HepG2 (cell line): ENCODE results near the gene HID1. TPM values are rescaled to one million over a fixed set of nuclear protein-coding genes. Genes with fewer than 3 reads are reported as not detected.
A peak's percentile ranks its signal among the peaks of the same experiment; 100 is the strongest.

Experiments used
- ATAC-seq: fragments of 200-7000 bp; cut with Tn5 transposase; 3 replicates; pipeline ENCODE4 v1.9.1; 2020; ENCODE audit warnings: mild to moderate bottlenecking, moderate library complexity
- BruUV-seq: library from RNA; stranded (reverse); fragments of 400-500 nt; replicated peaks from 2 replicates; lab custom pipeline; 2021; lab: Mats Ljungman, UMichigan
- CTCF ChIA-PET: fragments of 300-600 bp; formaldehyde crosslinking; extraction: SDS; loops from one replicate; lab custom pipeline; 2021; ENCODE audit warnings: low total read pairs, inconsistent platforms, low intra/inter-chr PET ratio; lab: Yijun Ruan, JAX
- POLR2A ChIA-PET: fragments of 350-600 bp; sonication (Branson Sonifier 250); formaldehyde crosslinking; loops from one replicate; lab custom pipeline; 2020; ENCODE audit warnings: antibody characterized with exemption, inconsistent platforms; lab: Yijun Ruan, JAX
- DNase-seq: peaks from one replicate; pipeline ENCODE4 v3.0.0-alpha.2; 2015; ENCODE audit warnings: low spot score
- FAIRE-seq: peaks from 3 replicates; lab custom pipeline; 2011; peaks lifted over from hg19 to GRCh38; lab: Jason Lieb, UNC
- H2AFZ ChIP-seq: one replicate; pipeline ENCODE4 v1.6.1; 2011; ENCODE audit warnings: low read length, inconsistent platforms
- H3K27ac ChIP-seq: fragments of 300-600 bp; 3 replicates; pipeline ENCODE4 v1.8.0; 2011; ENCODE audit warnings: mixed run types, mild to moderate bottlenecking, mixed read lengths, low read length, inconsistent platforms; ENCODE audit not compliant: insufficient read depth; ENCODE audit errors: extremely low read length
- H3K27me3 ChIP-seq, 2 experiments: fragments of 200-600 bp in 1 of 2; 2 replicates in 1 of 2; 3 replicates in 1 of 2; pipeline versions ENCODE4 v1.6.0 to v1.8.0; 2011; ENCODE audit warnings: low read length in 2 of 2, mild to moderate bottlenecking in 2 of 2, moderate library complexity in 2 of 2, inconsistent platforms in 1 of 2; ENCODE audit not compliant: insufficient read depth in 2 of 2, control insufficient read depth in 1 of 2
- H3K36me3 ChIP-seq, 2 experiments: fragments of 200-600 bp in 1 of 2; replicated peaks in 1 of 2; 2 replicates in 1 of 2; 3 replicates in 1 of 2; pipeline versions ENCODE4 v1.5.1 to v1.8.0; 2011; ENCODE audit warnings: low read length in 2 of 2, inconsistent platforms in 1 of 2; ENCODE audit not compliant: insufficient read depth in 2 of 2, control insufficient read depth in 1 of 2
- H3K4me1 ChIP-seq: 2 replicates; pipeline ENCODE4 v1.5.1; 2012; ENCODE audit warnings: low read length, inconsistent platforms; ENCODE audit not compliant: insufficient read depth
- H3K4me2 ChIP-seq: 2 replicates; pipeline ENCODE4 v1.6.0; 2011; ENCODE audit warnings: low read depth, low read length, inconsistent platforms
- H3K4me3 ChIP-seq, 3 experiments: fragments of 200-600 bp in 1 of 3; sonication (generic), shearing (Covaris generic) in 1 of 3; replicated peaks in 1 of 3; 2 replicates each; pipeline ENCODE4 v1.5.1; 2011 to 2016; ENCODE audit warnings: low read length in 3 of 3, inconsistent platforms in 2 of 3, low read depth in 2 of 3, mild to moderate bottlenecking in 2 of 3, control low read depth in 1 of 3, mixed read lengths in 1 of 3; ENCODE audit not compliant: insufficient read depth in 1 of 3
- H3K79me2 ChIP-seq: one replicate; pipeline ENCODE4 v1.6.1; 2011; ENCODE audit warnings: low read length, inconsistent platforms; ENCODE audit not compliant: insufficient read depth
- H3K9ac ChIP-seq: 2 replicates; pipeline ENCODE4 v1.6.0; 2011; ENCODE audit warnings: mild to moderate bottlenecking, low read depth, low read length, inconsistent platforms; ENCODE audit not compliant: insufficient read depth
- H3K9me3 ChIP-seq: 2 replicates; pipeline ENCODE4 v1.5.1; 2012; ENCODE audit warnings: mild to moderate bottlenecking, low read length
- H4K20me1 ChIP-seq: 2 replicates; pipeline ENCODE4 v1.6.0; 2011; ENCODE audit warnings: inconsistent platforms, mild to moderate bottlenecking, low read length, moderate library complexity; ENCODE audit not compliant: insufficient read depth
- ARID4A ChIP-seq: sonication (generic); formaldehyde crosslinking; IDR thresholded peaks from 2 replicates; pipeline ENCODE4 v1.5.0; 2020; ENCODE audit warnings: mild to moderate bottlenecking, missing genetic modification reagents, borderline replicate concordance
- ARNT2 ChIP-seq: sonication (generic); formaldehyde crosslinking; IDR thresholded peaks from 2 replicates; pipeline ENCODE4 v1.8.0; 2022; ENCODE audit warnings: mild to moderate bottlenecking, low read depth, missing genetic modification reagents, moderate library complexity
- CERS6 ChIP-seq: sonication (generic); formaldehyde crosslinking; IDR thresholded peaks from 2 replicates; pipeline ENCODE4 v1.5.0; 2020; ENCODE audit warnings: missing genetic modification reagents
- CTCF ChIP-seq: sonication (generic); formaldehyde crosslinking; IDR thresholded peaks from 2 replicates; pipeline ENCODE4 v1.5.0; 2020; ENCODE audit warnings: mild to moderate bottlenecking, missing genetic modification reagents, moderate library complexity
- HNF4A ChIP-seq: sonication (generic); formaldehyde crosslinking; IDR thresholded peaks from 2 replicates; pipeline ENCODE4 v1.4.0; 2020; ENCODE audit warnings: missing genetic modification reagents
- NFE2L1 ChIP-seq: sonication (generic); formaldehyde crosslinking; IDR thresholded peaks from 2 replicates; pipeline ENCODE4 v1.4.0; 2020; ENCODE audit warnings: missing genetic modification reagents, mild to moderate bottlenecking, borderline replicate concordance
- NR0B2 ChIP-seq: sonication (generic); formaldehyde crosslinking; IDR thresholded peaks from 2 replicates; pipeline ENCODE4 v1.4.0; 2020; ENCODE audit warnings: mild to moderate bottlenecking, missing genetic modification reagents
- PHF21A ChIP-seq: sonication (generic); formaldehyde crosslinking; IDR thresholded peaks from 2 replicates; pipeline ENCODE4 v1.5.0; 2020; ENCODE audit warnings: mild to moderate bottlenecking, missing genetic modification reagents
- ZBTB1 ChIP-seq: sonication (generic); formaldehyde crosslinking; IDR thresholded peaks from 2 replicates; pipeline ENCODE4 v1.4.0; 2020; ENCODE audit warnings: missing genetic modification reagents, borderline replicate concordance
- ZNF12 ChIP-seq: sonication (generic); formaldehyde crosslinking; IDR thresholded peaks from 2 replicates; pipeline ENCODE4 v1.5.0; 2020; ENCODE audit warnings: missing genetic modification reagents
- ZNF792 ChIP-seq: IDR thresholded peaks from 2 replicates; pipeline ENCODE4 v1.6.1; 2016
- WGBS: methylation state at CpG from one replicate; pipeline ENCODE4 v1.1.6; 2017; ENCODE audit warnings: low lambda C conversion rate; 5-methylcytosine and 5-hydroxymethylcytosine counted together
- in situ Hi-C: cut with HindIII; loops from 2 replicates; pipeline ENCODE4 v1.10.0; 2017; ENCODE audit warnings: low pct_unique_long_range_greater_than_20kb; ENCODE audit not compliant: extremely low pct_ligation_motif_present
- intact Hi-C: fragments of 100-400 bp; cut with micrococcal nuclease; formaldehyde crosslinking; loops from one replicate; pipeline ENCODE4 v1.10.0; 2022; ENCODE audit not compliant: unreplicated experiment
- polyA plus RNA-seq, 8 experiments: library from polyadenylated mRNA; depleted of rRNA in 3 of 8; stranded (reverse) in 7 of 8; unstranded in 1 of 8; fragments of >200 nt; fragmentation: Illumina TruSeq in 4 of 8; extraction: Trizol in 4 of 8; gene quantifications; 2 replicates each; pipeline versions ENCODE4 v1.2.1 to v1.2.3, GENCODE V29; 2011 to 2016; ENCODE audit warnings: low read depth in 4 of 8, missing spikeins in 1 of 8, mixed read lengths in 1 of 8; ENCODE audit not compliant: insufficient read depth in 1 of 8
- total RNA-seq, 5 experiments: library from RNA; depleted of rRNA; stranded (reverse); fragments of >200 nt; fragmentation: Illumina TruSeq; extraction: Trizol; gene quantifications; 2 replicates each; pipeline ENCODE4 v1.2.3, GENCODE V29; 2016; ENCODE audit warnings: low read depth in 1 of 5

The HID1 gene
- total and polyA plus RNA-seq, 2 of the 13 experiments (the other 11 are each of a cell fraction or from before 2014, with no cell fraction given), result 2.1 to 10.6 TPM

- TF ChIP-seq ZNF792 (no peak), HNF4A (CRISPR knock-in tag) (0 out of 2 replicates have a peak, but pooled peaks have one; percentile 29)
These were observed 40.6 kb upstream of the HID1 start (continued) for GRCh38 chr17:75013092-75013559.

- ChIA-PET CTCF (interaction anchor here (0.8 to 2.0 kb wide), 3 partner anchors 51 to 55 kb away, joined by 3 to 8 read pairs (median 5); no protein-coding TSS in a partner anchor), POLR2A (interaction anchor here (0.6 to 4.3 kb wide), 50 partner anchors 10 to 767 kb away, joined by 3 to 94 read pairs (median 6); partner anchors contain the start of genes ARMC7, ATP5PD, CDR2L and FDXR)
- intact Hi-C loops (loop anchor here (1.0 kb wide), 1 partner anchor 21 kb away; no protein-coding TSS in a partner anchor), in situ Hi-C loops (no loop called here)
- Histone ChIP-seq H3K36me3 (peaks cover 5% of the 10 kb centered on the region in 2 experiments; a peak in 1 of 5 replicates), H3K9ac (peak within 1 kb of the TSS; percentile 90), H3K4me1 (peaks cover 28% of the 10 kb centered on the region), H3K27ac (peak within 1 kb of the TSS; percentile 85), H4K20me1 (no peaks in the 10 kb centered on the region), H2AFZ (peak within 1 kb of the TSS; percentile 48), H3K4me2 (peak within 1 kb of the TSS; percentile 94), H3K4me3 (peak within 1 kb of the TSS; percentile 71 to 96 (median 85)), H3K27me3 (no peaks in the 10 kb centered on the region; a peak in 2 of 5 replicates), H3K79me2 (peaks cover 14% of the 10 kb centered on the region), H3K9me3 (no peaks in the 10 kb centered on the region)
- ATAC-seq (peak; percentile 91), FAIRE-seq (peak; percentile 18), DNase-seq (peak; percentile 88)
- no TSS peak for BruUV-seq
- 2% methylated on average over 22 of the region's 63 CpGs for WGBS
- peak; percentile 74 for TF ChIP-seq CTCF (CRISPR knock-in tag)
- peak; percentile 92 for TF ChIP-seq ARNT2 (CRISPR knock-in tag)
- TF ChIP-seq ARID4A (CRISPR knock-in tag), result peak; percentile 95
- TF ChIP-seq NR0B2 (CRISPR knock-in tag), result peak; percentile 96
- peak; percentile 96 for TF ChIP-seq PHF21A (CRISPR knock-in tag)
- no peak; the same call in 1 of the 2 replicates for TF ChIP-seq ZNF12 (CRISPR knock-in tag)
- no peak; the same call in 1 of the 2 replicates for TF ChIP-seq ZBTB1 (CRISPR knock-in tag)
- no peak; the same call in 1 of the 2 replicates for TF ChIP-seq CERS6 (CRISPR knock-in tag)
- peak; percentile 87; the same call in 1 of the 2 replicates for TF ChIP-seq NFE2L1
These were observed 40.0 kb upstream of the HID1 start, which contains the start of gene MRPL58 for GRCh38 chr17:75012346-75013091. Gene MRPL58, plus strand, starts transcription at chr17:75012670. Its CDS starts 17 bp downstream, at chr17:75012687.
